Vagina (tissue), 2 donors: ENCODE results near the gene PLEKHG1.

ENCODE experiments used
- POLR2A ChIP-seq, 2 donors: fragments of 450-650 bp; IDR thresholded peaks; one replicate each; pipeline ENCODE4 v1.6.1; 2017; ENCODE audit warnings: antibody characterized with exemption in 2 of 2, mild to moderate bottlenecking in 2 of 2, moderate library complexity in 2 of 2
- POLR2AphosphoS5 ChIP-seq, 2 donors: sonication (generic); formaldehyde crosslinking; IDR thresholded peaks; one replicate each; pipeline ENCODE4 v1.9.0; 2017; ENCODE audit warnings: antibody characterized with exemption in 2 of 2, mild to moderate bottlenecking in 2 of 2, low read depth in 1 of 2; ENCODE audit not compliant: insufficient read depth in 1 of 2
- TF ChIP-seq, protein P1 (sequence below), 3 experiments: fragments of 450-650 bp in 2 of 3; fragments of 200-600 bp in 1 of 3; sonication (generic) in 1 of 3; IDR thresholded peaks; one replicate each; pipeline ENCODE4 v1.5.1; 2017 to 2019; ENCODE audit warnings: antibody characterized with exemption in 3 of 3, mild to moderate bottlenecking in 2 of 3, moderate library complexity in 2 of 3

DNA sequence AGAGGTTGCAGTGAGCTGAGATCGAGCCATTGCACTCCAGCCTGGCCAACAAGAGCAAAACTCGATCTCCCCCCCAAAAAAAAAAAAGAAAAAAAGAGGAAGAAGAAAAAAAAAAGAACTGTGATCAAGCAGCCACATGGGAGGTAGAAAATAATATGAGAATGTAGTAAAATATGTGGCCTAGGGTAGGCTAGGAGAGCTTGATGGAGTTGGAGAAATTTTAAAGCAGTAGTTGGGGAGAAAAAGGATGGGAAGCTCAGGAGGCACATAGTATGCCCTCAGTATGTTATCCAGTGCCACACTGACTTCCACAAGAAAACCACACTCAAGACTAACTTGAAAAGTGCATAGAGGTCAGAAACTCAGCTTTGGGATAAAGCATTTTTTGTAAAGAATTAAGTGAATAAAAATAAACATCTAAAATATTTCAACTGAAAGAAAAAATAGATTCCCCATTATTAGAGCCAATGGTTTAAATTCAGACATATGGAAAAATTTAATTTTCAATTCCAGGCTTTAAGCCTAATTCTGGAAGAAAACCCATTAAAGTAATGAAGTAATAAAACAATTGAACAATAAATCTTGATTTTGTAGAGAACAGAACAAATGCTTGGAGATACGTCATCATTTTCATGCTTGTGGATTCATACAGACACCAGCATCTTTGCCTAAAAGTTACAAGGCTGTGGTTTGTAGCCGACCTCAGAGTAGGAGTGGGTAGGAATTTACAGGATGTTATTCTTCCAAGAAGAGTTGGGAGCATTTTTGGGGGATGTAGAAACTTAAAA lies 34.7 kb downstream of the PLEKHG1 start:
- TF ChIP-seq, protein P1, sequence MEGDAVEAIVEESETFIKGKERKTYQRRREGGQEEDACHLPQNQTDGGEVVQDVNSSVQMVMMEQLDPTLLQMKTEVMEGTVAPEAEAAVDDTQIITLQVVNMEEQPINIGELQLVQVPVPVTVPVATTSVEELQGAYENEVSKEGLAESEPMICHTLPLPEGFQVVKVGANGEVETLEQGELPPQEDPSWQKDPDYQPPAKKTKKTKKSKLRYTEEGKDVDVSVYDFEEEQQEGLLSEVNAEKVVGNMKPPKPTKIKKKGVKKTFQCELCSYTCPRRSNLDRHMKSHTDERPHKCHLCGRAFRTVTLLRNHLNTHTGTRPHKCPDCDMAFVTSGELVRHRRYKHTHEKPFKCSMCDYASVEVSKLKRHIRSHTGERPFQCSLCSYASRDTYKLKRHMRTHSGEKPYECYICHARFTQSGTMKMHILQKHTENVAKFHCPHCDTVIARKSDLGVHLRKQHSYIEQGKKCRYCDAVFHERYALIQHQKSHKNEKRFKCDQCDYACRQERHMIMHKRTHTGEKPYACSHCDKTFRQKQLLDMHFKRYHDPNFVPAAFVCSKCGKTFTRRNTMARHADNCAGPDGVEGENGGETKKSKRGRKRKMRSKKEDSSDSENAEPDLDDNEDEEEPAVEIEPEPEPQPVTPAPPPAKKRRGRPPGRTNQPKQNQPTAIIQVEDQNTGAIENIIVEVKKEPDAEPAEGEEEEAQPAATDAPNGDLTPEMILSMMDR (IDR thresholded peaks at IDR 0.05) = no peak
- TF ChIP-seq POLR2AphosphoS5 (IDR thresholded peaks at IDR 0.05; ENCODE audit: insufficient read depth in 1 of 2, low read depth in 1 of 2) (no peak), POLR2A (IDR thresholded peaks at IDR 0.05) (no peak)
